Neural progenitor cell (in vitro differentiated cells): ENCODE data around the gene EIF4G3.

Experiments
- CTCF ChIP-seq: fragments of 200-600 bp; sonication (generic); IDR thresholded peaks from 2 replicates; pipeline ENCODE4 v1.5.1; 2017; ENCODE audit warnings: antibody characterized with exemption, mild to moderate bottlenecking
- EZH2 ChIP-seq: fragments of 200-600 bp; sonication (generic); IDR thresholded peaks from 2 replicates; pipeline ENCODE4 v1.6.1; 2017; ENCODE audit warnings: antibody characterized with exemption, mild to moderate bottlenecking, moderate library complexity

- TF ChIP-seq CTCF: no peak
- no peak for TF ChIP-seq EZH2
These were observed 72.0 kb downstream of the EIF4G3 start for GRCh38 chr1:21104683-21105082.
